Loucy (cell line): ENCODE data around the gene PACRG.

Experiments
- H2AFZ ChIP-seq: fragments of 200-600 bp; sonication (generic); 2 replicates; pipeline ENCODE4 v1.6.0; 2016; ENCODE audit warnings: antibody characterized with exemption, mild to moderate bottlenecking, low read length, moderate library complexity
- H3F3A ChIP-seq: fragments of 200-600 bp; 2 replicates; pipeline ENCODE4 v1.6.0; 2016; ENCODE audit warnings: antibody characterized with exemption, low read depth, mild to moderate bottlenecking
- H3K27me3 ChIP-seq: fragments of 200-600 bp; sonication (generic); 2 replicates; pipeline ENCODE4 v1.6.1; 2014; ENCODE audit warnings: low read length, mild to moderate bottlenecking; ENCODE audit not compliant: insufficient read depth, poor library complexity, severe bottlenecking
- H3K36me3 ChIP-seq: fragments of 200-600 bp; sonication (generic); 2 replicates; pipeline ENCODE4 v1.6.1; 2016; ENCODE audit warnings: low read length; ENCODE audit not compliant: insufficient read depth
- H3K4me1 ChIP-seq: fragments of 200-600 bp; sonication (generic); 2 replicates; pipeline ENCODE4 v1.5.1; 2014; ENCODE audit warnings: low read length, mild to moderate bottlenecking; ENCODE audit not compliant: insufficient read depth, poor library complexity, severe bottlenecking
- H3K4me2 ChIP-seq: fragments of 200-600 bp; sonication (generic); 2 replicates; pipeline ENCODE4 v1.6.0; 2014; ENCODE audit warnings: antibody characterized with exemption, low read length, low read depth, mild to moderate bottlenecking; ENCODE audit not compliant: poor library complexity, severe bottlenecking
- H3K4me3 ChIP-seq: fragments of 200-600 bp; sonication (generic); 2 replicates; pipeline ENCODE4 v1.5.1; 2014; ENCODE audit warnings: low read length, mild to moderate bottlenecking, mixed read lengths; ENCODE audit not compliant: poor library complexity, severe bottlenecking
- H3K79me2 ChIP-seq: fragments of 200-600 bp; sonication (generic); 2 replicates; pipeline ENCODE4 v1.6.1; 2014; ENCODE audit warnings: low read length; ENCODE audit not compliant: insufficient read depth
- H3K9ac ChIP-seq: fragments of 200-600 bp; sonication (generic); 2 replicates; pipeline ENCODE4 v1.6.0; 2014; ENCODE audit warnings: mild to moderate bottlenecking, low read depth, low read length, moderate library complexity; ENCODE audit not compliant: poor library complexity, severe bottlenecking
- H3K9me2 ChIP-seq: fragments of 200-600 bp; sonication (generic); replicated peaks from 2 replicates; pipeline ENCODE4 v1.6.1; 2016; ENCODE audit warnings: low read depth, low read length, mixed read lengths
- H3K9me3 ChIP-seq: fragments of 200-600 bp; sonication (generic); 2 replicates; pipeline ENCODE4 v1.6.1; 2014; ENCODE audit warnings: mild to moderate bottlenecking, antibody characterized with exemption, low read length, low read depth; ENCODE audit not compliant: insufficient read depth
- H4K20me1 ChIP-seq: fragments of 200-600 bp; sonication (generic); 2 replicates; pipeline ENCODE4 v1.6.0; 2014; ENCODE audit warnings: antibody characterized with exemption, low read length, mild to moderate bottlenecking; ENCODE audit not compliant: insufficient read depth, poor library complexity, severe bottlenecking
- CTCF ChIP-seq: fragments of 200-600 bp; sonication (generic); conservative IDR thresholded peaks from 2 replicates; pipeline ENCODE4 v1.5.1; 2014; ENCODE audit warnings: mild to moderate bottlenecking, antibody characterized with exemption, low read length
- EZH2phosphoT487 ChIP-seq: fragments of 200-600 bp; IDR thresholded peaks from 2 replicates; pipeline ENCODE4 v1.6.1; 2018; ENCODE audit warnings: antibody characterized with exemption, mild to moderate bottlenecking, moderate library complexity, borderline replicate concordance

Gene PACRG

GRCh38 chr6:163294734-163295133, 567.0 kb downstream of the PACRG start:
- no peak overlapping the region for H2AFZ ChIP-seq
- H3F3A ChIP-seq = no peaks in the 10 kb centered on the region
- H3K9me2 ChIP-seq = no peaks in the 10 kb centered on the region
- H3K79me2 ChIP-seq = no peaks in the 10 kb centered on the region
- H3K4me2 ChIP-seq = no peak overlapping the region
- TF ChIP-seq CTCF = no peak
- no peak for TF ChIP-seq EZH2phosphoT487
- no peak overlapping the region for H3K4me3 ChIP-seq
- H3K9ac ChIP-seq = no peak overlapping the region
- no peaks in the 10 kb centered on the region for H3K4me1 ChIP-seq
- no peaks in the 10 kb centered on the region; the same call in 1 of the 2 replicates for H3K9me3 ChIP-seq
- no peaks in the 10 kb centered on the region for H3K36me3 ChIP-seq
- no peaks in the 10 kb centered on the region for H4K20me1 ChIP-seq
- H3K27me3 ChIP-seq = no peaks in the 10 kb centered on the region

- H3K27me3 ChIP-seq = no peaks in the 10 kb centered on the region
- no peaks in the 10 kb centered on the region for H4K20me1 ChIP-seq
- no peaks in the 10 kb centered on the region; the same call in 1 of the 2 replicates for H3K9me3 ChIP-seq
- H3K79me2 ChIP-seq = no peaks in the 10 kb centered on the region
- no peaks in the 10 kb centered on the region for H3K4me1 ChIP-seq
- H3K9ac ChIP-seq = no peak overlapping the region
- no peaks in the 10 kb centered on the region for H3F3A ChIP-seq
- H2AFZ ChIP-seq = no peak overlapping the region
- H3K4me3 ChIP-seq = no peak overlapping the region
- H3K4me2 ChIP-seq = no peak overlapping the region
- no peaks in the 10 kb centered on the region for H3K36me3 ChIP-seq
- no peaks in the 10 kb centered on the region for H3K9me2 ChIP-seq
- TF ChIP-seq CTCF (no peak), EZH2phosphoT487 (no peak)
Observed at GRCh38 chr6:163296835-163297519, 569.2 kb downstream of the PACRG start.

- Histone ChIP-seq H3K9me2 (no peaks in the 10 kb centered on the region), H3K36me3 (no peaks in the 10 kb centered on the region), H3K9ac (no peak overlapping the region), H3K4me1 (no peaks in the 10 kb centered on the region), H3K9me3 (no peaks in the 10 kb centered on the region; the same call in 1 of the 2 replicates), H4K20me1 (no peaks in the 10 kb centered on the region), H3K79me2 (no peaks in the 10 kb centered on the region), H3K4me2 (no peak overlapping the region), H2AFZ (no peak overlapping the region), H3K4me3 (no peak overlapping the region), H3K27me3 (no peaks in the 10 kb centered on the region), H3F3A (no peaks in the 10 kb centered on the region)
- TF ChIP-seq EZH2phosphoT487 (no peak), CTCF (no peak)
Observed at GRCh38 chr6:163298079-163298830, 570.5 kb downstream of the PACRG start.
